ENCODE measurements around the gene KLHL15. TPM values are rescaled to one million over a fixed set of nuclear protein-coding genes. Genes with fewer than 3 reads are reported as not detected.

Gene KLHL15
- total and polyA plus RNA-seq, 12 donors, result 1.2 to 7.9 (median 7.3) TPM

- intact Hi-C loops (cut with DNase I), result no loop called here
- Histone ChIP-seq H3K4me3 (no peak overlapping the region), H3K36me3 (peaks cover 0 to 15% (median 0%) of the 10 kb centered on the region in 9 donors), H3K4me1 (peaks cover 0 to 6% (median 0%) of the 10 kb centered on the region in 9 donors), H3K27ac (no peak overlapping the region), H3K27me3 (peaks cover 0 to 76% (median 0%) of the 10 kb centered on the region in 7 donors), H3K9me3 (no peaks in the 10 kb centered on the region)
- ATAC-seq, result no peak
- DNase-seq, result no peak
- WGBS, 2 donors, result 59 to 79% methylated on average over 3 of the region's 3 CpGs
- no peak for TF ChIP-seq CTCF (IDR thresholded peaks at IDR 0.05)
Observed at GRCh38 chrX:23993012-23993633, 33.9 kb downstream of the KLHL15 start.

- no peak for ATAC-seq
- peaks cover 0 to 22% (median 0%) of the 10 kb centered on the region in 9 donors for H3K36me3 ChIP-seq
- TF ChIP-seq CTCF (IDR thresholded peaks at IDR 0.05), result no peak
- WGBS, 2 donors, result 69 to 71% methylated on average over 3 of the region's 3 CpGs
- H3K27me3 ChIP-seq, result peaks cover 0 to 81% (median 0%) of the 10 kb centered on the region in 7 donors
- intact Hi-C loops (cut with DNase I), result no loop called here
- DNase-seq, result no peak
- H3K27ac ChIP-seq, result no peak overlapping the region
- H3K4me1 ChIP-seq, result peaks cover 0 to 6% (median 0%) of the 10 kb centered on the region in 9 donors
- no peaks in the 10 kb centered on the region for H3K9me3 ChIP-seq
- no peak overlapping the region for H3K4me3 ChIP-seq
Observed at GRCh38 chrX:23992431-23992830, 34.6 kb downstream of the KLHL15 start.

GRCh38 chrX:23990455-23990854, 36.5 kb downstream of the KLHL15 start:
- whole genome bisulfite sequencing, 2 donors, result 100% methylated on average over 2 of the region's 2 CpGs

GRCh38 chrX:23989689-23990088, 37.3 kb downstream of the KLHL15 start:
- Histone ChIP-seq H3K27me3 (peaks cover 0 to 88% (median 0%) of the 10 kb centered on the region in 7 donors), H3K27ac (no peak overlapping the region), H3K4me3 (no peak overlapping the region), H3K4me1 (peaks cover 0 to 6% (median 0%) of the 10 kb centered on the region in 9 donors), H3K9me3 (no peaks in the 10 kb centered on the region), H3K36me3 (peaks cover 0 to 40% (median 0%) of the 10 kb centered on the region in 9 donors)
- DNase-seq (no peak), ATAC-seq (no peak)
- 93 to 99% methylated on average over 3 of the region's 3 CpGs for WGBS, 2 donors
- no peak for TF ChIP-seq CTCF (IDR thresholded peaks at IDR 0.05)
- intact Hi-C loops (cut with DNase I), result no loop called here

More at GRCh38 chrX:23990455-23990854, 36.5 kb downstream of the KLHL15 start:
- TF ChIP-seq CTCF (IDR thresholded peaks at IDR 0.05), result no peak
- Histone ChIP-seq H3K4me3 (no peak overlapping the region), H3K9me3 (no peaks in the 10 kb centered on the region), H3K27ac (no peak overlapping the region), H3K36me3 (peaks cover 0 to 33% (median 0%) of the 10 kb centered on the region in 9 donors), H3K4me1 (peaks cover 0 to 6% (median 0%) of the 10 kb centered on the region in 9 donors), H3K27me3 (peaks cover 0 to 83% (median 0%) of the 10 kb centered on the region in 7 donors)
- no peak for ATAC-seq
- intact Hi-C loops (cut with DNase I), result no loop called here
- DNase-seq, result no peak

All from heart right ventricle (tissue), 16 donors.